DND-41 (cell line): ENCODE measurements around the gene CREG2.
A peak's percentile ranks its signal among the peaks of the same experiment; 100 is the strongest.

Experiments used
- ATAC-seq: fragments of 200-7000 bp; cut with Tn5 transposase; 3 replicates; pipeline ENCODE4 v1.9.1; 2021; ENCODE audit warnings: low read depth; ENCODE audit not compliant: insufficient read depth
- DNase-seq: peaks from one replicate; pipeline ENCODE4 v3.0.0-alpha.2; 2020
- H2AFZ ChIP-seq: 2 replicates; pipeline ENCODE4 v1.6.0; 2012; ENCODE audit warnings: low read depth, low read length
- H3K27ac ChIP-seq: 2 replicates; pipeline ENCODE4 v1.5.1; 2012; ENCODE audit warnings: low read length, inconsistent platforms
- H3K27me3 ChIP-seq: fragments of 200-600 bp; sonication (generic); 2 replicates; pipeline ENCODE4 v1.6.0; 2012; ENCODE audit warnings: low read length, mild to moderate bottlenecking, inconsistent platforms; ENCODE audit not compliant: insufficient read depth, poor library complexity
- H3K36me3 ChIP-seq: 2 replicates; pipeline ENCODE4 v1.5.1; 2012; ENCODE audit warnings: low read length, inconsistent platforms; ENCODE audit not compliant: insufficient read depth
- H3K4me1 ChIP-seq: 2 replicates; pipeline ENCODE4 v1.5.1; 2012; ENCODE audit warnings: mild to moderate bottlenecking, low read length; ENCODE audit not compliant: insufficient read depth
- H3K4me2 ChIP-seq: 2 replicates; pipeline ENCODE4 v1.6.0; 2012; ENCODE audit warnings: mild to moderate bottlenecking, moderate library complexity, low read length, inconsistent platforms; ENCODE audit not compliant: insufficient read depth
- H3K4me3 ChIP-seq, 2 experiments: fragments of 200-600 bp in 1 of 2; shearing (Covaris generic) in 1 of 2; 2 replicates each; pipeline ENCODE4 v1.5.1; 2012 to 2016; ENCODE audit warnings: inconsistent platforms in 2 of 2, low read length in 2 of 2, mild to moderate bottlenecking in 2 of 2, low read depth in 1 of 2, moderate library complexity in 1 of 2
- H3K79me2 ChIP-seq: 2 replicates; pipeline ENCODE4 v1.6.0; 2012; ENCODE audit warnings: low read length, inconsistent platforms; ENCODE audit not compliant: insufficient read depth
- H3K9ac ChIP-seq: 2 replicates; pipeline ENCODE4 v1.6.0; 2012; ENCODE audit warnings: low read depth, mild to moderate bottlenecking, inconsistent platforms, low read length, moderate library complexity
- H3K9me3 ChIP-seq: 2 replicates; pipeline ENCODE4 v1.5.1; 2012; ENCODE audit warnings: low read length, moderate library complexity, mild to moderate bottlenecking, inconsistent platforms; ENCODE audit not compliant: insufficient read depth, severe bottlenecking
- H4K20me1 ChIP-seq: 2 replicates; pipeline ENCODE4 v1.6.0; 2012; ENCODE audit warnings: low read length; ENCODE audit not compliant: insufficient read depth
- CTCF ChIP-seq: IDR thresholded peaks from 2 replicates; pipeline ENCODE4 v1.5.1; 2012; ENCODE audit warnings: borderline replicate concordance, low read length, moderate library complexity, mild to moderate bottlenecking; ENCODE audit not compliant: poor library complexity, severe bottlenecking; ENCODE audit errors: extremely low read depth
- EZH2 ChIP-seq: IDR thresholded peaks from 3 replicates; pipeline ENCODE4 v1.6.1; 2012; ENCODE audit warnings: borderline replicate concordance, low read depth, mild to moderate bottlenecking, moderate library complexity, low read length, inconsistent platforms; ENCODE audit not compliant: severe bottlenecking

Gene CREG2

GRCh38 chr2:101401326-101401665, 14.0 kb upstream of the CREG2 start:
- peaks cover 23% of the 10 kb centered on the region for H3K36me3 ChIP-seq
- ATAC-seq: no peak
- no peak overlapping the region for H3K4me2 ChIP-seq
- H4K20me1 ChIP-seq: no peaks in the 10 kb centered on the region
- H3K9ac ChIP-seq: no peak overlapping the region
- no peaks in the 10 kb centered on the region for H3K79me2 ChIP-seq
- H3K27me3 ChIP-seq: no peaks in the 10 kb centered on the region
- H3K4me1 ChIP-seq: no peaks in the 10 kb centered on the region
- no peaks in the 10 kb centered on the region for H3K9me3 ChIP-seq
- no peak overlapping the region for H2AFZ ChIP-seq
- no peak for DNase-seq
- H3K4me3 ChIP-seq: no peak overlapping the region
- no peak for TF ChIP-seq EZH2
- TF ChIP-seq CTCF: no peak
- H3K27ac ChIP-seq: no peak overlapping the region

GRCh38 chr2:101400506-101401325, 13.4 kb upstream of the CREG2 start:
- peaks cover 23% of the 10 kb centered on the region for H3K36me3 ChIP-seq
- ATAC-seq: peak; percentile 52; the same call in 1 of the 3 replicates
- H3K79me2 ChIP-seq: no peaks in the 10 kb centered on the region
- H3K4me3 ChIP-seq: no peak overlapping the region
- H3K9ac ChIP-seq: no peak overlapping the region
- no peaks in the 10 kb centered on the region for H3K4me1 ChIP-seq
- TF ChIP-seq EZH2 (no peak), CTCF (no peak)
- no peak overlapping the region for H3K4me2 ChIP-seq
- no peaks in the 10 kb centered on the region for H4K20me1 ChIP-seq
- no peaks in the 10 kb centered on the region for H3K27me3 ChIP-seq
- H3K27ac ChIP-seq: no peak overlapping the region
- H2AFZ ChIP-seq: no peak overlapping the region
- no peak for DNase-seq
- H3K9me3 ChIP-seq: no peaks in the 10 kb centered on the region

- Histone ChIP-seq H3K27ac (no peak overlapping the region), H3K4me2 (no peak overlapping the region), H3K9ac (no peak overlapping the region), H3K79me2 (no peaks in the 10 kb centered on the region), H2AFZ (no peak overlapping the region), H3K4me3 (no peak overlapping the region), H3K36me3 (peaks cover 23% of the 10 kb centered on the region), H3K4me1 (no peaks in the 10 kb centered on the region), H3K27me3 (no peaks in the 10 kb centered on the region), H4K20me1 (no peaks in the 10 kb centered on the region), H3K9me3 (no peaks in the 10 kb centered on the region)
- no peak for TF ChIP-seq EZH2
- no peak for TF ChIP-seq CTCF
- ATAC-seq: no peak
- no peak for DNase-seq
Measured at GRCh38 chr2:101400048-101400447, 12.7 kb upstream of the CREG2 start.
